Measurements from ENCODE around the gene ALDH3A2. TPM values are rescaled to one million over a fixed set of nuclear protein-coding genes. Genes with fewer than 3 reads are reported as not detected.

ALDH3A2 gene
- polyA plus RNA-seq, 4 donors: 68.6 to 153 (median 76.0) TPM

- Histone ChIP-seq H3K9me3 (ENCODE audit: control insufficient read depth in 2 of 2, insufficient read depth in 1 of 2, low read depth in 1 of 2, low read length in 1 of 2) (no peaks in the 10 kb centered on the region), H3K36me3 (ENCODE audit: control insufficient read depth in 3 of 3, insufficient read depth in 2 of 3, low read depth in 1 of 3, low read length in 3 of 3) (no peaks in the 10 kb centered on the region), H3K27me3 (ENCODE audit: control insufficient read depth in 3 of 3, insufficient read depth in 3 of 3, low read length in 3 of 3) (no peaks in the 10 kb centered on the region), H3K27ac (ENCODE audit: low read depth in 1 of 3, low read length in 2 of 3) (no peak overlapping the region), H3K4me3 (ENCODE audit: low read depth in 1 of 3, low read length in 3 of 3) (no peak overlapping the region), H3K4me1 (ENCODE audit: control insufficient read depth in 3 of 3, insufficient read depth in 2 of 3, low read depth in 1 of 3, low read length in 2 of 3) (peaks cover 4 to 55% (median 23%) of the 10 kb centered on the region in 3 donors)
- FAIRE-seq: no peak
- 61 to 82% (median 68%) methylated on average over 12 of the region's 12 CpGs for WGBS, 3 donors
- no peak for DNase-seq
These were observed 69.6 kb downstream of the ALDH3A2 start for GRCh38 chr17:19718041-19718612.

GRCh38 chr17:19718613-19719354 lies 70.2 kb downstream of the ALDH3A2 start:
- H3K9me3 ChIP-seq (ENCODE audit: control insufficient read depth in 2 of 2, insufficient read depth in 1 of 2, low read depth in 1 of 2, low read length in 1 of 2): no peaks in the 10 kb centered on the region
- H3K36me3 ChIP-seq (ENCODE audit: control insufficient read depth in 3 of 3, insufficient read depth in 2 of 3, low read depth in 1 of 3, low read length in 3 of 3): no peaks in the 10 kb centered on the region
- peak overlapping the region; percentile 26 to 58 (median 42) for H3K27ac ChIP-seq (ENCODE audit: low read depth in 1 of 3, low read length in 2 of 3)
- DNase-seq: peak in 1 of 2 donors; percentile 51
- FAIRE-seq: no peak
- H3K27me3 ChIP-seq (ENCODE audit: control insufficient read depth in 3 of 3, insufficient read depth in 3 of 3, low read length in 3 of 3): no peaks in the 10 kb centered on the region
- H3K4me1 ChIP-seq (ENCODE audit: control insufficient read depth in 3 of 3, insufficient read depth in 2 of 3, low read depth in 1 of 3, low read length in 2 of 3): peaks cover 4 to 57% (median 23%) of the 10 kb centered on the region in 3 donors
- no peak overlapping the region for H3K4me3 ChIP-seq (ENCODE audit: low read depth in 1 of 3, low read length in 3 of 3)
- WGBS, 3 donors: 29 to 72% (median 56%) methylated on average over 18 of the region's 18 CpGs

- H3K27me3 ChIP-seq (ENCODE audit: control insufficient read depth in 3 of 3, insufficient read depth in 3 of 3, low read length in 3 of 3): no peaks in the 10 kb centered on the region
- no peak for FAIRE-seq
- DNase-seq: peak; percentile 84 to 96
- H3K36me3 ChIP-seq (ENCODE audit: control insufficient read depth in 3 of 3, insufficient read depth in 2 of 3, low read depth in 1 of 3, low read length in 3 of 3): no peaks in the 10 kb centered on the region
- H3K27ac ChIP-seq (ENCODE audit: low read depth in 1 of 3, low read length in 2 of 3): peak overlapping the region; percentile 58 to 75 (median 69)
- 88 to 93% (median 91%) methylated on average over 23 of the region's 23 CpGs for WGBS, 3 donors
- H3K9me3 ChIP-seq (ENCODE audit: control insufficient read depth in 2 of 2, insufficient read depth in 1 of 2, low read depth in 1 of 2, low read length in 1 of 2): no peaks in the 10 kb centered on the region
- no peak overlapping the region for H3K4me3 ChIP-seq (ENCODE audit: low read depth in 1 of 3, low read length in 3 of 3)
- H3K4me1 ChIP-seq (ENCODE audit: control insufficient read depth in 3 of 3, insufficient read depth in 2 of 3, low read depth in 1 of 3, low read length in 2 of 3): peaks cover 4 to 64% (median 23%) of the 10 kb centered on the region in 3 donors
These were observed 71.0 kb downstream of the ALDH3A2 start for GRCh38 chr17:19719355-19720209.

GRCh38 chr17:19720210-19720475 lies 71.6 kb downstream of the ALDH3A2 start:
- no peak for FAIRE-seq
- no peaks in the 10 kb centered on the region for H3K9me3 ChIP-seq (ENCODE audit: control insufficient read depth in 2 of 2, insufficient read depth in 1 of 2, low read depth in 1 of 2, low read length in 1 of 2)
- H3K36me3 ChIP-seq (ENCODE audit: control insufficient read depth in 3 of 3, insufficient read depth in 2 of 3, low read depth in 1 of 3, low read length in 3 of 3): no peaks in the 10 kb centered on the region
- H3K4me3 ChIP-seq (ENCODE audit: low read depth in 1 of 3, low read length in 3 of 3): no peak overlapping the region
- H3K27me3 ChIP-seq (ENCODE audit: control insufficient read depth in 3 of 3, insufficient read depth in 3 of 3, low read length in 3 of 3): no peaks in the 10 kb centered on the region
- WGBS, 3 donors: 62 to 74% (median 68%) methylated on average over 5 of the region's 5 CpGs
- peaks cover 4 to 66% (median 24%) of the 10 kb centered on the region in 3 donors for H3K4me1 ChIP-seq (ENCODE audit: control insufficient read depth in 3 of 3, insufficient read depth in 2 of 3, low read depth in 1 of 3, low read length in 2 of 3)
- H3K27ac ChIP-seq (ENCODE audit: low read depth in 1 of 3, low read length in 2 of 3): peak overlapping the region; percentile 52 to 75 (median 69)
- no peak for DNase-seq

GRCh38 chr17:19720631-19721426 lies 72.3 kb downstream of the ALDH3A2 start:
- DNase-seq: peak; percentile 95 to 99
- WGBS, 3 donors: 27 to 49% (median 39%) methylated on average over 9 of the region's 9 CpGs
- FAIRE-seq: no peak

GRCh38 chr17:19723964-19724363 lies 75.4 kb downstream of the ALDH3A2 start:
- DNase-seq (no peak), FAIRE-seq (no peak)
- Histone ChIP-seq H3K4me1 (ENCODE audit: control insufficient read depth in 3 of 3, insufficient read depth in 2 of 3, low read depth in 1 of 3, low read length in 2 of 3) (peaks cover 3 to 61% (median 17%) of the 10 kb centered on the region in 3 donors), H3K27ac (ENCODE audit: low read depth in 1 of 3, low read length in 2 of 3) (no peak overlapping the region), H3K4me3 (ENCODE audit: low read depth in 1 of 3, low read length in 3 of 3) (no peak overlapping the region), H3K27me3 (ENCODE audit: control insufficient read depth in 3 of 3, insufficient read depth in 3 of 3, low read length in 3 of 3) (no peaks in the 10 kb centered on the region), H3K36me3 (ENCODE audit: control insufficient read depth in 3 of 3, insufficient read depth in 2 of 3, low read depth in 1 of 3, low read length in 3 of 3) (no peaks in the 10 kb centered on the region), H3K9me3 (ENCODE audit: control insufficient read depth in 2 of 2, insufficient read depth in 1 of 2, low read depth in 1 of 2, low read length in 1 of 2) (peaks cover 0 to 3% of the 10 kb centered on the region in 2 donors)
- WGBS, 3 donors: 93 to 100% (median 99%) methylated on average over 1 of the region's 1 CpG

More at GRCh38 chr17:19720631-19721426, 72.3 kb downstream of the ALDH3A2 start:
- peaks cover 4 to 67% (median 24%) of the 10 kb centered on the region in 3 donors for H3K4me1 ChIP-seq (ENCODE audit: control insufficient read depth in 3 of 3, insufficient read depth in 2 of 3, low read depth in 1 of 3, low read length in 2 of 3)
- H3K27ac ChIP-seq (ENCODE audit: low read depth in 1 of 3, low read length in 2 of 3): peak overlapping the region; percentile 52 to 75 (median 69)
- no peaks in the 10 kb centered on the region for H3K27me3 ChIP-seq (ENCODE audit: control insufficient read depth in 3 of 3, insufficient read depth in 3 of 3, low read length in 3 of 3)
- H3K36me3 ChIP-seq (ENCODE audit: control insufficient read depth in 3 of 3, insufficient read depth in 2 of 3, low read depth in 1 of 3, low read length in 3 of 3): no peaks in the 10 kb centered on the region
- no peaks in the 10 kb centered on the region for H3K9me3 ChIP-seq (ENCODE audit: control insufficient read depth in 2 of 2, insufficient read depth in 1 of 2, low read depth in 1 of 2, low read length in 1 of 2)
- no peak overlapping the region for H3K4me3 ChIP-seq (ENCODE audit: low read depth in 1 of 3, low read length in 3 of 3)

- 40 to 48% (median 48%) methylated on average over 43 to 55 of the region's 55 CpGs for WGBS, 3 donors
- Histone ChIP-seq H3K4me3 (ENCODE audit: low read depth in 1 of 3, low read length in 3 of 3) (peak overlapping the region in 2 of 3 donors; percentile 14 to 20), H3K4me1 (ENCODE audit: control insufficient read depth in 3 of 3, insufficient read depth in 2 of 3, low read depth in 1 of 3, low read length in 2 of 3) (peaks cover 3 to 54% (median 13%) of the 10 kb centered on the region in 3 donors), H3K9me3 (ENCODE audit: control insufficient read depth in 2 of 2, insufficient read depth in 1 of 2, low read depth in 1 of 2, low read length in 1 of 2) (peaks cover 0 to 3% of the 10 kb centered on the region in 2 donors), H3K27ac (ENCODE audit: low read depth in 1 of 3, low read length in 2 of 3) (no peak overlapping the region), H3K27me3 (ENCODE audit: control insufficient read depth in 3 of 3, insufficient read depth in 3 of 3, low read length in 3 of 3) (no peaks in the 10 kb centered on the region), H3K36me3 (ENCODE audit: control insufficient read depth in 3 of 3, insufficient read depth in 2 of 3, low read depth in 1 of 3, low read length in 3 of 3) (no peaks in the 10 kb centered on the region)
- FAIRE-seq (no peak), DNase-seq (peak in 1 of 2 donors; percentile 61)
These were observed 76.2 kb downstream of the ALDH3A2 start for GRCh38 chr17:19724501-19725420.
